DOHH2 (cell line): ENCODE results near the gene KCTD16.

Experiments used
- CTCF ChIP-seq: fragments of 200-600 bp; sonication (generic); IDR thresholded peaks from one replicate; pipeline ENCODE4 v1.5.1; 2014; ENCODE audit warnings: antibody characterized with exemption, mild to moderate bottlenecking, low read depth, low read length; ENCODE audit not compliant: poor library complexity, severe bottlenecking
- EZH2phosphoT487 ChIP-seq: fragments of 200-600 bp; sonication (generic); IDR thresholded peaks from 2 replicates; pipeline ENCODE4 v1.6.1; 2017; ENCODE audit warnings: borderline replicate concordance, mild to moderate bottlenecking, antibody characterized with exemption, low read length, moderate library complexity, mixed read lengths

- TF ChIP-seq CTCF (no peak), EZH2phosphoT487 (no peak)
Observed at GRCh38 chr5:144122081-144122480, 48.6 kb upstream of the KCTD16 start.
